GM13977 (cell line): ENCODE measurements around the gene UPK2.
"Not testable (repeated sequence)": the region's sequence is repeated elsewhere in the genome, so short reads cannot be mapped to it uniquely, and the experiment has no call there.

ENCODE experiments used
- DNase-seq: peaks from one replicate; pipeline ENCODE4 v3.0.0; 2012; ENCODE audit warnings: low spot score
- CTCF ChIP-seq: IDR thresholded peaks from 2 replicates; pipeline ENCODE4 v1.5.1; 2012; ENCODE audit warnings: mild to moderate bottlenecking, control low read depth; ENCODE audit not compliant: insufficient read depth; ENCODE audit errors: extremely low read depth, missing control alignments
- in situ Hi-C: fragments of 300-500 bp; cut with MboI; formaldehyde crosslinking; loops from one replicate; pipeline ENCODE4 v1.12.0; 2022; ENCODE audit warnings: low sequenced_read_pairs, low pct_unique_long_range_greater_than_20kb, mixed read lengths, inconsistent platforms; ENCODE audit not compliant: unreplicated experiment

UPK2 gene

DNA sequence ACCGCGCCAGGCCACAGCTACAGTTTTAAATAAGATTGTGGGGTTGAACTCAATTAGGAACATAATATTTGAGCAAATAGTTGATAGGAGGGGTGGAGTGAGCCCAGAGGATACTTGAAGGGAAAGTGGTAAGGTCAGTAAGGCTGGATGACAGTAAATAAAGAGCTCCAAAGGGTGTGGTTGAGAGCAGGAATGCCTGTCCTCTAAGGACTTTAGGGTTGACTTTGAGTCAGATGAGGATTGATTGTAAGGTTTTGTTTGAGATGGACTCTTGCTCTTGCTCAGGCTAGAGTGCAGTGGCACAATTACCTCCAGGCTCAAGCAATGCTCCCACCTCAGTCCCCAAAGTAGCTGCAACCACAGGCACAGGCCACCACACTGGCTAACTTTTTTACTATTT is 17.9 kb downstream of the UPK2 start:
- in situ Hi-C loops, result no loop called here
- DNase-seq, result no peak
- TF ChIP-seq CTCF, result no peak

GRCh38 chr11:118975771-118976709 is 19.9 kb downstream of the UPK2 start:
- no peak for TF ChIP-seq CTCF
- in situ Hi-C loops, result no loop called here
- DNase-seq, result no peak

GRCh38 chr11:118979434-118979833 is 23.3 kb downstream of the UPK2 start:
- no peak for DNase-seq
- in situ Hi-C loops, result no loop called here
- no peak for TF ChIP-seq CTCF

- peak; percentile 14 for DNase-seq
- no peak for TF ChIP-seq CTCF
- in situ Hi-C loops, result no loop called here
Observed at GRCh38 chr11:118980191-118980881, 24.2 kb downstream of the UPK2 start.

DNA sequence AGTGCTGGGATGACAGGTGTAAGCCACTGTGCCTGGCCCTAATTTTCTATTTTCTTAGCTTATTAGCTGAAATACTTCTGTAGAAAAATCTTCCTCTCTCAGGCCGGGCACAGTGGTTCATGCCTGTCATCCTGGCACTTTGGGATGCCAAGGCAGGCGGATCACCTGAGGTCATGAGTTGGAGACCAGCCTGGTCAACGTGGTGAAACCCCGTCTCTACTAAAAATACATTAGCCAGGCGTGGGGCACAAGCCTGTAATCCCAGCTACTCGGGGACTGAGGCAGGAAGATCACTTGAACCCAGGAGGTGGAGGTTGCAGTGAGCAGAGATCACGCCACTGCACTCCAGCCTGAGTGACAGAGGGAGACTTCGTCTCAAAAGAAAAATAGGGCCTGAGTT is 28.2 kb downstream of the UPK2 start:
- in situ Hi-C loops, DNase-seq: not testable (repeated sequence)

DNA sequence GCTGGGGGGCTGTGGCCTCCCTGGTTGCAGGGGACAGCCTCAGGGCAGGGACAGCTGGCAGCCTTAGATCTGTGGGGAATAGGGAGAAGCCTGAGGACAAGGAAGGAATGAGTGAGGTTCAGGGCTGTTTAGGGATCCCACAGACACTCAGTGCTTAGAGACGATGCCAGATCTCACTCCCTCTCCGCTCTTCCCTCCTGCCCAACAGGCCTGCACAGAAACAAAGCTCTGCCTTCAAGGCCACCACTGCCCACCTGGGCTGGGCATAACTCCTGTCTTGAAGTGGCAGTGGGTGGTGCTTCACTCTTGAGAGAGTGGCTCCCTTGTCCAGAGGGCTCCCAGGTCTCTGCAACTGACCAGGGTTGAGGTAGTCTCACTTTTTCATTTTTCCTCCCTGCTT is 28.7 kb downstream of the UPK2 start:
- in situ Hi-C loops, result no loop called here
- peak; percentile 10 for DNase-seq
- TF ChIP-seq CTCF, result no peak

DNA sequence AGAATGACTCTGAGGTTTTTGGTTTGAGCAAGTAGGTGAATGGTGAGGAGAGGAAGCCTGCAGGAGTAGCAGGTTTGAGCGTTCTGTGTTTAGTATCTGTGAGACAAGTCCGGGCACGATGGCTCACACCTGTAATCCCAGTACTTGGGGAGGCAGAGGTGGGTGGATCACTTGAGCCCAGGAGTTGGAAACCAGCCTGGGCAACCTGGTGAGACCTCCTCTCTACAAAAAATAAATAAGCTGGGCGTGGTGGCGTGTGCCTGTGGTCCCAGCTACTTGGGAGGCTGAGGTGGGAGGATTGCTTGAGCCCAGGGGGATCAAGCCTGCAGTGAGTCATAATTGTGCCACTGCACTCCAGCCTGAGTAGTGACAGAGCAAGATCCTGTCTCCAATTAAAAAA is 32.2 kb downstream of the UPK2 start:
- in situ Hi-C loops, result no loop called here
- no peak for TF ChIP-seq CTCF
- DNase-seq, result peak; percentile 4

- DNase-seq, in situ Hi-C loops: not testable (repeated sequence)
Observed at GRCh38 chr11:118991486-118992038, 35.5 kb downstream of the UPK2 start.
